Thyroid gland (tissue), 4 donors: ENCODE results near the gene SCIN. TPM values are rescaled to one million over a fixed set of nuclear protein-coding genes. Genes with fewer than 3 reads are reported as not detected.

Experiments
- DNase-seq, 2 donors: peaks; one replicate each; pipeline ENCODE4 v3.0.0-alpha.2; 2019
- H3K27ac ChIP-seq, 3 donors: fragments of 200-600 bp; sonication (generic); 1 replicate in 2 of 3; 2 replicates in 1 of 3; pipeline ENCODE4 v1.5.1; 2016 to 2019; ENCODE audit warnings: mild to moderate bottlenecking in 1 of 3, moderate library complexity in 1 of 3
- H3K27me3 ChIP-seq: fragments of 200-600 bp; sonication (generic); one replicate; pipeline ENCODE4 v1.5.1; 2019
- H3K36me3 ChIP-seq, 2 donors: fragments of 200-600 bp; sonication (generic); one replicate each; pipeline ENCODE4 v1.5.1; 2016 to 2019
- H3K4me1 ChIP-seq, 2 donors: fragments of 200-600 bp; sonication (generic); one replicate each; pipeline ENCODE4 v1.5.1; 2017 to 2019
- H3K4me3 ChIP-seq, 3 donors: fragments of 200-600 bp; sonication (generic); replicated peaks in 1 of 3; 1 replicate in 2 of 3; 2 replicates in 1 of 3; pipeline ENCODE4 v1.5.1; 2016; ENCODE audit warnings: mild to moderate bottlenecking in 1 of 3
- H3K9me3 ChIP-seq: fragments of 200-600 bp; sonication (generic); one replicate; pipeline ENCODE4 v1.5.1; 2017
- CTCF ChIP-seq, 6 experiments: fragments of 200-600 bp in 3 of 6; fragments of 450-650 bp in 3 of 6; sonication (generic) in 3 of 6; IDR thresholded peaks; one replicate each; pipeline ENCODE4 v1.5.1; 2016 to 2019; ENCODE audit warnings: antibody characterized with exemption in 6 of 6, mild to moderate bottlenecking in 2 of 6, inconsistent platforms in 1 of 6, moderate library complexity in 1 of 6
- POLR2A ChIP-seq, 2 donors: fragments of 450-650 bp; IDR thresholded peaks; one replicate each; pipeline ENCODE4 v1.6.1; 2017; ENCODE audit warnings: antibody characterized with exemption in 2 of 2, mild to moderate bottlenecking in 2 of 2, moderate library complexity in 1 of 2
- WGBS, 2 donors: methylation state at CpG; one replicate each; pipeline ENCODE4 v1.1.5; 2017; 5-methylcytosine and 5-hydroxymethylcytosine counted together
- intact Hi-C: fragments of 100-400 bp; cut with DNase I; formaldehyde crosslinking; loops from one replicate; pipeline ENCODE4 v1.15.1; 2023
- total RNA-seq, 4 donors: library from RNA; depleted of rRNA; stranded (reverse); fragments of >200 nt; gene quantifications; one replicate each; pipeline ENCODE4 v1.2.3, GENCODE V29; 2016

Gene SCIN
- total RNA-seq, 4 donors from 2014 or later, result 0.67 to 8.4 (median 3.5) TPM

- no peaks in the 10 kb centered on the region for H3K27me3 ChIP-seq
- no peaks in the 10 kb centered on the region for H3K36me3 ChIP-seq
- peaks cover 12 to 18% of the 10 kb centered on the region in 2 donors for H3K4me1 ChIP-seq
- H3K9me3 ChIP-seq, result no peaks in the 10 kb centered on the region
- H3K27ac ChIP-seq, result no peak overlapping the region
- H3K4me3 ChIP-seq, result no peak overlapping the region
- no peak for DNase-seq
- TF ChIP-seq POLR2A (IDR thresholded peaks at IDR 0.05) (no peak), CTCF (IDR thresholded peaks at IDR 0.05) (no peak)
- intact Hi-C loops, result no loop called here
- 76 to 88% methylated on average over 1 of the region's 1 CpG for WGBS, 2 donors
Observed at GRCh38 chr7:12573885-12574284, 3.4 kb downstream of the SCIN start.

DNA sequence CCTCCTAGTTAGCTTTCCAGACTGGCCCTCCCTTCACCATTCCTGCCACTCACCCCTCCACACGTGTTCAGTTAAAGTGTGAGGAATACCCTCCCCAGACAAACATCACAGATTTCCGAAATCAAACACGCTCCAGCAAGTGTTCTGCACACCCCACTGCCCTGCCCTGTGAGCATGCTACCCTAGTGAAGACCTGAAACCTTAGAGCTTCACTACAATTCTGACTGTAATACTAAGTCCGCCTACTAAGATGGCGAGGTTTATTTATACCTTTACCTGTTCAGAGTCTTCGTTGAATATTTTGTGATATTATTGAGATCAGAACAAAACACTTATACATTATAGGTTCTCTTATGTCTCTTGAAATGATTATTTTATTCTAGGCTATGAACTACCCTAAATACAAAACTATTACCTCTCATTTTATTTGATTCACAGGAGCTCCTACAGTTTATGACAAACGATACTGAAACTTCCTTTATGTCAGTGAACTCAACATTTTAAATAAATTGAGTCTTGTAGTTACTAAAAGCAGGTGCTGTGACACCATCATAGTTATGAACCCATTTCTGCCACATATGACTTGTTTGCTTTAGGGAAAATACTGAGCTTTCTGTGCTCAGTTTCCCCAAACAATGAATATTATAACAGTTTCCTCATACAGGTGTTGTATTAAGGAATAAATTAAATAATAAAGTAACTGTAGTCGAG lies 8.6 kb downstream of the SCIN start:
- no peak overlapping the region for H3K27ac ChIP-seq
- H3K4me3 ChIP-seq, result no peak overlapping the region
- H3K9me3 ChIP-seq, result no peaks in the 10 kb centered on the region
- TF ChIP-seq POLR2A (IDR thresholded peaks at IDR 0.05) (no peak), CTCF (IDR thresholded peaks at IDR 0.05) (no peak)
- H3K27me3 ChIP-seq, result no peaks in the 10 kb centered on the region
- WGBS, 2 donors, result 88 to 89% methylated on average over 8 of the region's 8 CpGs
- H3K36me3 ChIP-seq, result no peaks in the 10 kb centered on the region
- intact Hi-C loops, result no loop called here
- no peaks in the 10 kb centered on the region for H3K4me1 ChIP-seq
- no peak for DNase-seq

- 62 to 64% methylated on average over 3 of the region's 3 CpGs for WGBS, 2 donors
- TF ChIP-seq CTCF (IDR thresholded peaks at IDR 0.05) (no peak), POLR2A (IDR thresholded peaks at IDR 0.05) (no peak)
- intact Hi-C loops, result no loop called here
Observed at GRCh38 chr7:12581897-12582296, 11.4 kb downstream of the SCIN start.

GRCh38 chr7:12582362-12582761 lies 11.8 kb downstream of the SCIN start:
- Histone ChIP-seq H3K4me3 (no peak overlapping the region), H3K27ac (no peak overlapping the region), H3K36me3 (no peaks in the 10 kb centered on the region), H3K27me3 (no peaks in the 10 kb centered on the region), H3K9me3 (no peaks in the 10 kb centered on the region), H3K4me1 (no peaks in the 10 kb centered on the region)
- WGBS, 2 donors, result 89 to 96% methylated on average over 3 of the region's 3 CpGs
- intact Hi-C loops, result no loop called here
- TF ChIP-seq CTCF (IDR thresholded peaks at IDR 0.05), result no peak
- TF ChIP-seq POLR2A (IDR thresholded peaks at IDR 0.05), result no peak
- DNase-seq, result no peak

More at GRCh38 chr7:12581897-12582296, 11.4 kb downstream of the SCIN start:
- Histone ChIP-seq H3K9me3 (no peaks in the 10 kb centered on the region), H3K4me1 (no peaks in the 10 kb centered on the region), H3K27me3 (no peaks in the 10 kb centered on the region), H3K4me3 (no peak overlapping the region), H3K27ac (no peak overlapping the region), H3K36me3 (no peaks in the 10 kb centered on the region)
- DNase-seq, result no peak

DNA sequence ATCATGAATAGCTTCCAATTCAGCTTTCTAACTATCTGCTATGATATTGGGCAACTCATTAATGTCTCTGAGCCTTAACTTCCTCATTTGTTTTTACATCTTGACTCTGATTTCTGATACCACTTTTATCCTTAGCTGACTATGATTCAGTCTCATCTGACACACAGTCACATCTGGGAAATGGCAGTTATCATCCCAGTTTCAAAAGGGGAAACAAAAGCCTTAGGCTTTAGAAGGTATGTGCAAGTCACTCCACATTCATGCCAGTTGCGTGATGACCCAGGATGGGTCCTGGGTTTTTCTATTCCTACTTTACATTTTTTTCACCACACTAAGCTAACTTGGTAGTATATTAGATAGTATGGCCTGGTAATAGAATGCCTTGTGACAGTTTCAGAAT lies 12.7 kb downstream of the SCIN start:
- TF ChIP-seq CTCF (IDR thresholded peaks at IDR 0.05), result no peak
- no peak for TF ChIP-seq POLR2A (IDR thresholded peaks at IDR 0.05)
- no peak overlapping the region for H3K4me3 ChIP-seq
- no peaks in the 10 kb centered on the region for H3K27me3 ChIP-seq
- DNase-seq, result no peak
- H3K4me1 ChIP-seq, result no peaks in the 10 kb centered on the region
- no peaks in the 10 kb centered on the region for H3K9me3 ChIP-seq
- no peak overlapping the region for H3K27ac ChIP-seq
- WGBS, 2 donors, result 86 to 92% methylated on average over 1 of the region's 1 CpG
- intact Hi-C loops, result no loop called here
- H3K36me3 ChIP-seq, result no peaks in the 10 kb centered on the region
